ENCODE results near the gene SSBP3. TPM values are rescaled to one million over a fixed set of nuclear protein-coding genes. Genes with fewer than 3 reads are reported as not detected.
A peak's percentile ranks its signal among the peaks of the same experiment; 100 is the strongest.

The SSBP3 gene
- total and polyA plus RNA-seq, 9 of the 15 experiments (the other 6 are each of a cell fraction or from before 2014, with no cell fraction given) = 8.7 to 108 (median 33.8) TPM

DNA sequence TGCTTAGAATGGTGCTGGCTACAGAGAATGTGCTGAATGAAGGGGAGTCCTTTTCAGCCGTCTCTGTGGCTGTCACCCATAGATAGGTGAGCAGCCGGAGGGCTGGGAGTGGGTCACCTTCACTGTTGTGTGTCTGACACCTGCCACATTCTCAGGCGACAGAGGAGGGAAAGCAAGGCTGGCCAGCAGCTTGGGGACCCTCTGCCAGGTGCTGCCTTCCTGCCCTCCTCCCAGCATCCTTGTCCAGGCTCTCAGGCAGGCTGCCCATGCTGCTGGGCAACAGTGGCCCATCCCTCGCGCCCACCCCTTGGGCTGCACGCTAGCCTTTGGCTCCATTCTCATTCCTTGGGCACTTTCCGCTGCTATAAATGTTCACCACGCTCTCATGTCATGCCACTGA is 228.5 kb downstream of the SSBP3 start:
- Histone ChIP-seq H3K9ac (ENCODE audit: insufficient read depth in 1 of 2, low read depth in 2 of 2, low read length in 2 of 2) (0 out of 4 replicates have a peak overlapping the region, but pooled peaks of 1 of the 2 experiments have one; percentile 10), H3K79me2 (ENCODE audit: control insufficient read depth, insufficient read depth, low read length) (no peaks in the 10 kb centered on the region), H2AFZ (ENCODE audit: low read depth, low read length) (no peak overlapping the region), H3K27me3 (ENCODE audit: control insufficient read depth in 2 of 2, insufficient read depth in 2 of 2, low read length in 2 of 2) (no peaks in the 10 kb centered on the region), H3K4me1 (replicated peaks in 1 of 2; ENCODE audit: control insufficient read depth in 2 of 2, insufficient read depth in 2 of 2, low read length in 2 of 2) (no peaks in the 10 kb centered on the region), H3K4me3 (no peak overlapping the region), H3K9me1 (ENCODE audit: control insufficient read depth, insufficient read depth, low read length) (no peaks in the 10 kb centered on the region), H3K9me3 (replicated peaks; ENCODE audit: control insufficient read depth, insufficient read depth, low read depth, low read length) (no peaks in the 10 kb centered on the region), H3K36me3 (ENCODE audit: control insufficient read depth, insufficient read depth, low read length) (peaks cover 22% of the 10 kb centered on the region; the same call in 2 of the 3 replicates), H3K27ac (ENCODE audit: extremely low read depth, low read depth, low read length) (no peak overlapping the region), H4K20me1 (replicated peaks; ENCODE audit: control insufficient read depth, insufficient read depth, low read length) (no peaks in the 10 kb centered on the region), H3K4me2 (ENCODE audit: insufficient read depth, low read length) (no peak overlapping the region)
- WGBS (ENCODE audit: insufficient coverage, low coverage, missing lambda C conversion rate) = 71% methylated on average over 8 of the region's 8 CpGs
- no peak for FAIRE-seq
- ChIA-PET CTCF (ENCODE audit: low intra/inter-chr PET ratio) (no interaction called here), POLR2A (interaction anchor here (1.2 to 1.6 kb wide), 2 partner anchors 11 to 23 kb away, joined by 3 read pairs; partner anchors contain the start of gene MRPL37)
- TF ChIP-seq, protein P1, sequence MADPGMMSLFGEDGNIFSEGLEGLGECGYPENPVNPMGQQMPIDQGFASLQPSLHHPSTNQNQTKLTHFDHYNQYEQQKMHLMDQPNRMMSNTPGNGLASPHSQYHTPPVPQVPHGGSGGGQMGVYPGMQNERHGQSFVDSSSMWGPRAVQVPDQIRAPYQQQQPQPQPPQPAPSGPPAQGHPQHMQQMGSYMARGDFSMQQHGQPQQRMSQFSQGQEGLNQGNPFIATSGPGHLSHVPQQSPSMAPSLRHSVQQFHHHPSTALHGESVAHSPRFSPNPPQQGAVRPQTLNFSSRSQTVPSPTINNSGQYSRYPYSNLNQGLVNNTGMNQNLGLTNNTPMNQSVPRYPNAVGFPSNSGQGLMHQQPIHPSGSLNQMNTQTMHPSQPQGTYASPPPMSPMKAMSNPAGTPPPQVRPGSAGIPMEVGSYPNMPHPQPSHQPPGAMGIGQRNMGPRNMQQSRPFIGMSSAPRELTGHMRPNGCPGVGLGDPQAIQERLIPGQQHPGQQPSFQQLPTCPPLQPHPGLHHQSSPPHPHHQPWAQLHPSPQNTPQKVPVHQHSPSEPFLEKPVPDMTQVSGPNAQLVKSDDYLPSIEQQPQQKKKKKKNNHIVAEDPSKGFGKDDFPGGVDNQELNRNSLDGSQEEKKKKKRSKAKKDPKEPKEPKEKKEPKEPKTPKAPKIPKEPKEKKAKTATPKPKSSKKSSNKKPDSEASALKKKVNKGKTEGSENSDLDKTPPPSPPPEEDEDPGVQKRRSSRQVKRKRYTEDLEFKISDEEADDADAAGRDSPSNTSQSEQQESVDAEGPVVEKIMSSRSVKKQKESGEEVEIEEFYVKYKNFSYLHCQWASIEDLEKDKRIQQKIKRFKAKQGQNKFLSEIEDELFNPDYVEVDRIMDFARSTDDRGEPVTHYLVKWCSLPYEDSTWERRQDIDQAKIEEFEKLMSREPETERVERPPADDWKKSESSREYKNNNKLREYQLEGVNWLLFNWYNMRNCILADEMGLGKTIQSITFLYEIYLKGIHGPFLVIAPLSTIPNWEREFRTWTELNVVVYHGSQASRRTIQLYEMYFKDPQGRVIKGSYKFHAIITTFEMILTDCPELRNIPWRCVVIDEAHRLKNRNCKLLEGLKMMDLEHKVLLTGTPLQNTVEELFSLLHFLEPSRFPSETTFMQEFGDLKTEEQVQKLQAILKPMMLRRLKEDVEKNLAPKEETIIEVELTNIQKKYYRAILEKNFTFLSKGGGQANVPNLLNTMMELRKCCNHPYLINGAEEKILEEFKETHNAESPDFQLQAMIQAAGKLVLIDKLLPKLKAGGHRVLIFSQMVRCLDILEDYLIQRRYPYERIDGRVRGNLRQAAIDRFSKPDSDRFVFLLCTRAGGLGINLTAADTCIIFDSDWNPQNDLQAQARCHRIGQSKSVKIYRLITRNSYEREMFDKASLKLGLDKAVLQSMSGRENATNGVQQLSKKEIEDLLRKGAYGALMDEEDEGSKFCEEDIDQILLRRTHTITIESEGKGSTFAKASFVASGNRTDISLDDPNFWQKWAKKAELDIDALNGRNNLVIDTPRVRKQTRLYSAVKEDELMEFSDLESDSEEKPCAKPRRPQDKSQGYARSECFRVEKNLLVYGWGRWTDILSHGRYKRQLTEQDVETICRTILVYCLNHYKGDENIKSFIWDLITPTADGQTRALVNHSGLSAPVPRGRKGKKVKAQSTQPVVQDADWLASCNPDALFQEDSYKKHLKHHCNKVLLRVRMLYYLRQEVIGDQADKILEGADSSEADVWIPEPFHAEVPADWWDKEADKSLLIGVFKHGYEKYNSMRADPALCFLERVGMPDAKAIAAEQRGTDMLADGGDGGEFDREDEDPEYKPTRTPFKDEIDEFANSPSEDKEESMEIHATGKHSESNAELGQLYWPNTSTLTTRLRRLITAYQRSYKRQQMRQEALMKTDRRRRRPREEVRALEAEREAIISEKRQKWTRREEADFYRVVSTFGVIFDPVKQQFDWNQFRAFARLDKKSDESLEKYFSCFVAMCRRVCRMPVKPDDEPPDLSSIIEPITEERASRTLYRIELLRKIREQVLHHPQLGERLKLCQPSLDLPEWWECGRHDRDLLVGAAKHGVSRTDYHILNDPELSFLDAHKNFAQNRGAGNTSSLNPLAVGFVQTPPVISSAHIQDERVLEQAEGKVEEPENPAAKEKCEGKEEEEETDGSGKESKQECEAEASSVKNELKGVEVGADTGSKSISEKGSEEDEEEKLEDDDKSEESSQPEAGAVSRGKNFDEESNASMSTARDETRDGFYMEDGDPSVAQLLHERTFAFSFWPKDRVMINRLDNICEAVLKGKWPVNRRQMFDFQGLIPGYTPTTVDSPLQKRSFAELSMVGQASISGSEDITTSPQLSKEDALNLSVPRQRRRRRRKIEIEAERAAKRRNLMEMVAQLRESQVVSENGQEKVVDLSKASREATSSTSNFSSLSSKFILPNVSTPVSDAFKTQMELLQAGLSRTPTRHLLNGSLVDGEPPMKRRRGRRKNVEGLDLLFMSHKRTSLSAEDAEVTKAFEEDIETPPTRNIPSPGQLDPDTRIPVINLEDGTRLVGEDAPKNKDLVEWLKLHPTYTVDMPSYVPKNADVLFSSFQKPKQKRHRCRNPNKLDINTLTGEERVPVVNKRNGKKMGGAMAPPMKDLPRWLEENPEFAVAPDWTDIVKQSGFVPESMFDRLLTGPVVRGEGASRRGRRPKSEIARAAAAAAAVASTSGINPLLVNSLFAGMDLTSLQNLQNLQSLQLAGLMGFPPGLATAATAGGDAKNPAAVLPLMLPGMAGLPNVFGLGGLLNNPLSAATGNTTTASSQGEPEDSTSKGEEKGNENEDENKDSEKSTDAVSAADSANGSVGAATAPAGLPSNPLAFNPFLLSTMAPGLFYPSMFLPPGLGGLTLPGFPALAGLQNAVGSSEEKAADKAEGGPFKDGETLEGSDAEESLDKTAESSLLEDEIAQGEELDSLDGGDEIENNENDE (IDR thresholded peaks at IDR 0.05; ENCODE audit: low read depth, low read length) = no peak
- TF ChIP-seq NR1H2 (CRISPR knock-in tag; IDR thresholded peaks at IDR 0.05) = no peak
- TF ChIP-seq, protein P2, sequence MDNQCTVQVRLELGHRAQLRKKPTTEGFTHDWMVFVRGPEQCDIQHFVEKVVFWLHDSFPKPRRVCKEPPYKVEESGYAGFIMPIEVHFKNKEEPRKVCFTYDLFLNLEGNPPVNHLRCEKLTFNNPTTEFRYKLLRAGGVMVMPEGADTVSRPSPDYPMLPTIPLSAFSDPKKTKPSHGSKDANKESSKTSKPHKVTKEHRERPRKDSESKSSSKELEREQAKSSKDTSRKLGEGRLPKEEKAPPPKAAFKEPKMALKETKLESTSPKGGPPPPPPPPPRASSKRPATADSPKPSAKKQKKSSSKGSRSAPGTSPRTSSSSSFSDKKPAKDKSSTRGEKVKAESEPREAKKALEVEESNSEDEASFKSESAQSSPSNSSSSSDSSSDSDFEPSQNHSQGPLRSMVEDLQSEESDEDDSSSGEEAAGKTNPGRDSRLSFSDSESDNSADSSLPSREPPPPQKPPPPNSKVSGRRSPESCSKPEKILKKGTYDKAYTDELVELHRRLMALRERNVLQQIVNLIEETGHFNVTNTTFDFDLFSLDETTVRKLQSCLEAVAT (IDR thresholded peaks at IDR 0.05) = no peak
- no peak for TF ChIP-seq MTA2 (IDR thresholded peaks at IDR 0.05; ENCODE audit: low read depth)
- no peak for TF ChIP-seq ATF1 (CRISPR knock-in tag; IDR thresholded peaks at IDR 0.05)
- TF ChIP-seq ATF1 (tag; IDR thresholded peaks at IDR 0.05) = no peak
- TF ChIP-seq PTRF (tag; IDR thresholded peaks at IDR 0.05) = no peak
- TF ChIP-seq FOXP1 (CRISPR knock-in tag; IDR thresholded peaks at IDR 0.05) = no peak
- no peak for TF ChIP-seq SIX5 (IDR thresholded peaks at IDR 0.05; ENCODE audit: borderline replicate concordance in 1 of 2, insufficient read depth in 1 of 2, low read depth in 1 of 2, low read length in 2 of 2)
- TF ChIP-seq ZSCAN29 (IDR thresholded peaks at IDR 0.05) = no peak
- no peak for ATAC-seq
- in situ Hi-C loops (cut with MboI) (no loop called here), intact Hi-C loops (cut with micrococcal nuclease) (no loop called here)
- no peak for DNase-seq (ENCODE audit: extremely low read depth in 1 of 4, low spot score in 3 of 4)
- BruUV-seq (replicated peaks) = no TSS peak
